ENCODE results near the gene SCGB1C1.
A peak's percentile ranks its signal among the peaks of the same experiment; 100 is the strongest.

DNA sequence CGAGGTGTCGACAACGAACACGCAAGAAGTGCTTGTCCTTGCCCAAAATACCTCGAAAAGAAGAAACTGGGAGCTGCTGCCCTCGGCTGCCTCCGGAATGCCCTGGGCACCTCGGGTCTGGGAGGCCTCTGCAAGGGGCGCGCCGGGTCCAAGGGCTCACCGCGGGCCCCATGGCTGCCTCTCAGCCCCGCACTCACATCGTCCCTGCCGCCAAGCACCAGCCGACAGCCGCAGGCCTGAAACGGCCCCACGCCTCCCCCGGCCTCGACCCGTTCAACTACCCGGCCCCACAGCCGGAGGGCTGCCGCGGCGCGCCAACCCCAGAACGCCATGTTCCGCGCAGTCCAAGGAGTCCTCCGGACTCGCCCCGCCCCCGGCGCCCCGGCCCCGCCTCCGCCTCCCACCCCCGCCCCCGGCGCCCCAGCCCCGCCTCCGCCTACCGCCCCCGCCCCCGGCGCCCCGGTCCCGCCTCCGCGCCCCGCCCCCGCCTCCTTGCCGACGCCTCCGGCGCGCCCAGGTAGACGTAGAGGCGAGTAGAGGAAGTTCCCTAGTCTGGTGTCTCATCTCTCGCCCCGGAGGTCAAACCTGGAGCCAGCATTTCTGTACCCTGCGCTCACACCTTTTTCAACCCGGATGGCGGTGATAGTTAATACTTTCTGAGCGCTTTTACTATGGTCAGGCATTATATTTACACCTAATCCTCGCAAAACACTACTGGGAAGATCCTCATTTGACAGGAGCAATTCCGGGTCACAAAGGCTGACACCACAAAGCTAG lies 43.3 kb downstream of the SCGB1C1 start, which contains the start of gene SIRT3:
- no peak for TF ChIP-seq NFIC (IDR thresholded peaks at IDR 0.05)
- TF ChIP-seq EP300 (IDR thresholded peaks at IDR 0.05; ENCODE audit: borderline replicate concordance), result no peak
- TF ChIP-seq REST (IDR thresholded peaks at IDR 0.05; ENCODE audit: low read depth), result no peak
- TF ChIP-seq MAX (IDR thresholded peaks at IDR 0.05), result peak; percentile 71
- TF ChIP-seq TAF1 (IDR thresholded peaks at IDR 0.05; ENCODE audit: low read depth), result peak; percentile 89
- TF ChIP-seq ZBTB7A (IDR thresholded peaks at IDR 0.05; ENCODE audit: low read depth), result no peak
- TF ChIP-seq EGR1 (IDR thresholded peaks at IDR 0.05), result peak; percentile 87

Measured in Ishikawa (cell line).